HG02642 (cell line): ENCODE results near the gene PPARGC1A.

Experiments
- ATAC-seq: cut with Tn5 transposase; IDR thresholded peaks from one replicate; pipeline ENCODE4 v1.9.1; 2021; ENCODE audit warnings: mild to moderate bottlenecking; ENCODE audit not compliant: unreplicated experiment, poor library complexity

PPARGC1A gene

GRCh38 chr4:23889814-23890341, at the start of gene PPARGC1A:
TSS of gene PPARGC1A (minus strand) at chr4:23890047. CDS start at chr4:23889957, 90 bp downstream.
- peak; percentile 62 for ATAC-seq

- no peak for ATAC-seq
Measured at GRCh38 chr4:23938796-23939195, 48.9 kb upstream of the PPARGC1A start.

GRCh38 chr4:23937173-23937572, 47.3 kb upstream of the PPARGC1A start:
- no peak for ATAC-seq

- ATAC-seq, result no peak
Measured at GRCh38 chr4:23934915-23935314, 45.1 kb upstream of the PPARGC1A start.

GRCh38 chr4:23934223-23934622, 44.4 kb upstream of the PPARGC1A start:
- no peak for ATAC-seq

GRCh38 chr4:23932901-23933308, 43.1 kb upstream of the PPARGC1A start:
- ATAC-seq, result no peak

GRCh38 chr4:23932186-23932585, 42.3 kb upstream of the PPARGC1A start:
- no peak for ATAC-seq

- ATAC-seq, result no peak
Measured at GRCh38 chr4:23931489-23931830, 41.6 kb upstream of the PPARGC1A start.

- ATAC-seq, result no peak
Measured at GRCh38 chr4:23930750-23931488, 41.1 kb upstream of the PPARGC1A start.

GRCh38 chr4:23929248-23929647, 39.4 kb upstream of the PPARGC1A start:
- no peak for ATAC-seq

GRCh38 chr4:23924556-23924955, 34.7 kb upstream of the PPARGC1A start:
- no peak for ATAC-seq

GRCh38 chr4:23923840-23924239, 34.0 kb upstream of the PPARGC1A start:
- no peak for ATAC-seq

GRCh38 chr4:23923141-23923540, 33.3 kb upstream of the PPARGC1A start:
- ATAC-seq, result no peak

GRCh38 chr4:23922541-23923111, 32.8 kb upstream of the PPARGC1A start:
- no peak for ATAC-seq

- no peak for ATAC-seq
Measured at GRCh38 chr4:23922013-23922412, 32.2 kb upstream of the PPARGC1A start.

GRCh38 chr4:23921447-23921845, 31.6 kb upstream of the PPARGC1A start:
- ATAC-seq, result no peak

GRCh38 chr4:23920716-23921446, 31.0 kb upstream of the PPARGC1A start:
- ATAC-seq, result no peak

- no peak for ATAC-seq
Measured at GRCh38 chr4:23920296-23920695, 30.4 kb upstream of the PPARGC1A start.

- ATAC-seq, result no peak
Measured at GRCh38 chr4:23916282-23916681, 26.4 kb upstream of the PPARGC1A start.

- no peak for ATAC-seq
Measured at GRCh38 chr4:23915459-23916132, 25.7 kb upstream of the PPARGC1A start.
